Nephron progenitor cell (in vitro differentiated cells): ENCODE measurements around the gene IFT80.

Source experiments
- DNase-seq: peaks from one replicate; pipeline ENCODE4 v3.0.0; 2021
- H3K27ac Mint-ChIP-seq: 2 replicates; pipeline ENCODE4 v1.8.0; 2021; ENCODE audit warnings: mild to moderate bottlenecking, moderate library complexity, mixed read lengths
- H3K27me3 Mint-ChIP-seq: 2 replicates; pipeline ENCODE4 v1.8.0; 2021; ENCODE audit warnings: mild to moderate bottlenecking, low read depth, mixed read lengths; ENCODE audit not compliant: poor library complexity
- H3K36me3 Mint-ChIP-seq: 2 replicates; pipeline ENCODE4 v1.8.0; 2021; ENCODE audit warnings: low read depth, mixed read lengths
- H3K4me1 Mint-ChIP-seq: 2 replicates; pipeline ENCODE4 v1.8.0; 2021; ENCODE audit warnings: mixed read lengths
- H3K4me3 Mint-ChIP-seq: 2 replicates; pipeline ENCODE4 v1.8.0; 2021; ENCODE audit warnings: mild to moderate bottlenecking, moderate library complexity, mixed read lengths
- H3K9me3 Mint-ChIP-seq: 2 replicates; pipeline ENCODE4 v1.8.0; 2021; ENCODE audit warnings: mild to moderate bottlenecking, moderate library complexity, mixed read lengths
- CTCF ChIP-seq: fragments of 200-600 bp; sonication (generic); IDR thresholded peaks from 2 replicates; pipeline ENCODE4 v1.5.0; 2021; ENCODE audit warnings: antibody characterized with exemption

IFT80 gene

GRCh38 chr3:160417311-160417710 lies 18.3 kb upstream of the IFT80 start:
- TF ChIP-seq CTCF: no peak
- H3K27ac Mint-ChIP-seq: no peak overlapping the region
- H3K4me1 Mint-ChIP-seq: no peaks in the 10 kb centered on the region
- no peaks in the 10 kb centered on the region for H3K9me3 Mint-ChIP-seq
- no peaks in the 10 kb centered on the region for H3K27me3 Mint-ChIP-seq
- peaks cover 94% of the 10 kb centered on the region for H3K36me3 Mint-ChIP-seq
- DNase-seq: no peak
- no peak overlapping the region for H3K4me3 Mint-ChIP-seq

- TF ChIP-seq CTCF: peak; percentile 87
- no peaks in the 10 kb centered on the region for H3K9me3 Mint-ChIP-seq
- DNase-seq: peak; percentile 73
- no peak overlapping the region for H3K4me3 Mint-ChIP-seq
- no peaks in the 10 kb centered on the region for H3K4me1 Mint-ChIP-seq
- H3K27me3 Mint-ChIP-seq: no peaks in the 10 kb centered on the region
- H3K27ac Mint-ChIP-seq: no peak overlapping the region
- peaks cover 74% of the 10 kb centered on the region for H3K36me3 Mint-ChIP-seq
Measured at GRCh38 chr3:160413613-160414248, 14.7 kb upstream of the IFT80 start.

- H3K4me3 Mint-ChIP-seq: no peak overlapping the region
- peaks cover 75% of the 10 kb centered on the region for H3K36me3 Mint-ChIP-seq
- H3K27ac Mint-ChIP-seq: no peak overlapping the region
- H3K4me1 Mint-ChIP-seq: no peaks in the 10 kb centered on the region
- DNase-seq: no peak
- no peaks in the 10 kb centered on the region for H3K9me3 Mint-ChIP-seq
- TF ChIP-seq CTCF: no peak
- no peaks in the 10 kb centered on the region for H3K27me3 Mint-ChIP-seq
Measured at GRCh38 chr3:160412477-160412876, 13.5 kb upstream of the IFT80 start.

- H3K36me3 Mint-ChIP-seq: peaks cover 63% of the 10 kb centered on the region
- no peak overlapping the region for H3K4me3 Mint-ChIP-seq
- no peak for DNase-seq
- peaks cover under 1% of the 10 kb centered on the region for H3K4me1 Mint-ChIP-seq
- no peak for TF ChIP-seq CTCF
- H3K9me3 Mint-ChIP-seq: no peaks in the 10 kb centered on the region
- no peaks in the 10 kb centered on the region for H3K27me3 Mint-ChIP-seq
- H3K27ac Mint-ChIP-seq: peak overlapping the region; percentile 24
Measured at GRCh38 chr3:160409812-160410610, 11.0 kb upstream of the IFT80 start.

GRCh38 chr3:160403796-160404470 lies 4.9 kb upstream of the IFT80 start:
- H3K27ac Mint-ChIP-seq: peak overlapping the region; percentile 90
- peaks cover 43% of the 10 kb centered on the region for H3K4me1 Mint-ChIP-seq
- peaks cover 4% of the 10 kb centered on the region for H3K9me3 Mint-ChIP-seq
- DNase-seq: no peak
- H3K27me3 Mint-ChIP-seq: peaks cover 4% of the 10 kb centered on the region
- peaks cover 35% of the 10 kb centered on the region for H3K36me3 Mint-ChIP-seq
- H3K4me3 Mint-ChIP-seq: peak overlapping the region; percentile 99
- no peak for TF ChIP-seq CTCF
